Inferior parietal cortex (tissue), 1 donor: Measurements from ENCODE around the gene RTP3.
"Not testable (repeated sequence)": the region's sequence is repeated elsewhere in the genome, so short reads cannot be mapped to it uniquely, and the experiment has no call there.

Source experiments
- DNase-seq: peaks from one replicate; pipeline ENCODE4 v3.0.0-alpha.2; 2016; ENCODE audit errors: extremely low spot score

The RTP3 gene

GRCh38 chr3:46546896-46547440 lies 49.2 kb downstream of the RTP3 start:
- DNase-seq: no peak

- DNase-seq: not testable (repeated sequence)
Observed at GRCh38 chr3:46548611-46549010, 50.8 kb downstream of the RTP3 start.

- no peak for DNase-seq
Observed at GRCh38 chr3:46549408-46549904, 51.7 kb downstream of the RTP3 start.

- no peak for DNase-seq
Observed at GRCh38 chr3:46549989-46550388, 52.2 kb downstream of the RTP3 start.
